ENCODE measurements around the gene SLC2A2.

Gene SLC2A2

GRCh38 chr3:171038342-171038741 lies 11.8 kb upstream of the SLC2A2 start:
- H2AFZ ChIP-seq (ENCODE audit: low read depth, low read length) = no peak overlapping the region
- no peak overlapping the region for H3K4me3 ChIP-seq (ENCODE audit: insufficient read depth in 1 of 2, low read depth in 1 of 2, low read length in 2 of 2)

DNA sequence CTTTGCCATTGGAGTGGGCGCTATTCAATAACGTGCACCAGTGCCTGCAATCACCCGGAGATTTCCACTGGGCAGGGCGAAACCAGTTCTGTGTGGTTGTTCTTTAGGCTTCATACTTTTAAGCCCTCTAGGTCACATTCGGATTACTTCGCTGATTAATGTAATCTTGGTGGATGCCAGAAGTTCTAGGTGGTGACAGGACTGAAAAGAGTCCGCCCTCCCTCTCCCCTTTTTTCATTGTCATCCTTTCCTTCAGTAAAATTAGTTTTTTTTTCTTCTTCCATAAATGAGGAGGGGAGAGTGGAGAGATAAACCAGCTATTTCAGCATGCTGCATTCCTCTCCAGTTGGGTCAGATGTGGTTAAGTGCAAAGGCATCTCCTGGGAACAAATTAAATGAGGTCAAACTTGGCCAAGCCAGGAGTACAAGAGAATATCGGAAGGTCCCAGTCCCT lies 2.3 kb upstream of the SLC2A2 start:
- Histone ChIP-seq H3K27ac (ENCODE audit: low read length, poor library complexity, severe bottlenecking) (peak overlapping the region; percentile 92), H3K27me3 (ENCODE audit: control insufficient read depth in 1 of 2, insufficient read depth in 1 of 2, low read length in 2 of 2) (no peaks in the 10 kb centered on the region), H2BK5ac (ENCODE audit: low read depth, low read length, poor library complexity, severe bottlenecking) (peak overlapping the region; percentile 39), H4K91ac (ENCODE audit: low read length) (no peak overlapping the region), H3K4ac (ENCODE audit: low read depth in 1 of 2, low read length in 2 of 2) (no peak overlapping the region), H2AFZ (ENCODE audit: low read depth, low read length) (peak overlapping the region; percentile 16), H4K8ac (ENCODE audit: low read length) (peak overlapping the region; percentile 46), H2AK5ac (ENCODE audit: low read length, severe bottlenecking) (peak overlapping the region; percentile 40), H3K4me1 (ENCODE audit: control insufficient read depth, insufficient read depth, low read depth, low read length) (peaks cover 12% of the 10 kb centered on the region), H2BK15ac (ENCODE audit: low read depth, poor library complexity, severe bottlenecking) (no peak overlapping the region), H3K9me3 (ENCODE audit: control insufficient read depth, low read length) (no peaks in the 10 kb centered on the region), H2BK120ac (ENCODE audit: low read depth, low read length) (no peak overlapping the region), H3K4me3 (ENCODE audit: insufficient read depth in 1 of 2, low read depth in 1 of 2, low read length in 2 of 2) (peak overlapping the region in 1 of 2 experiments; percentile 66), H3K9ac (ENCODE audit: low read length) (peak overlapping the region; percentile 83), H3K23ac (ENCODE audit: low read length in 2 of 2) (no peak overlapping the region), H3K36me3 (ENCODE audit: control insufficient read depth in 1 of 2, insufficient read depth in 2 of 2, low read depth in 1 of 2, low read length in 2 of 2) (no peaks in the 10 kb centered on the region), H3K4me2 (ENCODE audit: low read length, poor library complexity, severe bottlenecking) (no peak overlapping the region), H2BK12ac (ENCODE audit: low read length in 2 of 2) (no peak overlapping the region), H3K14ac (ENCODE audit: low read length in 2 of 2) (no peak overlapping the region), H3K79me1 (replicated peaks; ENCODE audit: low read length, poor library complexity, severe bottlenecking) (no peaks in the 10 kb centered on the region), H3K18ac (ENCODE audit: low read depth in 1 of 2, low read length in 2 of 2) (peak overlapping the region in 1 of 2 experiments; percentile 54)
- peak; percentile 71 for DNase-seq
- 39% methylated on average over 5 of the region's 8 CpGs for WGBS

More at GRCh38 chr3:171038342-171038741, 11.8 kb upstream of the SLC2A2 start:
- no peak overlapping the region for H2BK120ac ChIP-seq (ENCODE audit: low read depth, low read length)
- no peaks in the 10 kb centered on the region for H3K9me3 ChIP-seq (ENCODE audit: control insufficient read depth, low read length)
- H2BK12ac ChIP-seq (ENCODE audit: low read length in 2 of 2) = no peak overlapping the region
- WGBS = 60% methylated on average over 1 of the region's 1 CpG
- H3K14ac ChIP-seq (ENCODE audit: low read length in 2 of 2) = no peak overlapping the region
- no peak overlapping the region for H2AK5ac ChIP-seq (ENCODE audit: low read length, severe bottlenecking)
- no peak overlapping the region for H3K23ac ChIP-seq (ENCODE audit: low read length in 2 of 2)
- no peak for DNase-seq
- H3K79me1 ChIP-seq (replicated peaks; ENCODE audit: low read length, poor library complexity, severe bottlenecking) = no peaks in the 10 kb centered on the region
- H2BK5ac ChIP-seq (ENCODE audit: low read depth, low read length, poor library complexity, severe bottlenecking) = no peak overlapping the region
- no peaks in the 10 kb centered on the region for H3K36me3 ChIP-seq (ENCODE audit: control insufficient read depth in 1 of 2, insufficient read depth in 2 of 2, low read depth in 1 of 2, low read length in 2 of 2)
- H4K91ac ChIP-seq (ENCODE audit: low read length) = no peak overlapping the region
- no peak overlapping the region for H3K18ac ChIP-seq (ENCODE audit: low read depth in 1 of 2, low read length in 2 of 2)
- no peak overlapping the region for H3K4me2 ChIP-seq (ENCODE audit: low read length, poor library complexity, severe bottlenecking)
- H3K9ac ChIP-seq (ENCODE audit: low read length) = no peak overlapping the region
- peaks cover 1% of the 10 kb centered on the region for H3K4me1 ChIP-seq (ENCODE audit: control insufficient read depth, insufficient read depth, low read depth, low read length)
- no peak overlapping the region for H4K8ac ChIP-seq (ENCODE audit: low read length)
- H2BK15ac ChIP-seq (ENCODE audit: low read depth, poor library complexity, severe bottlenecking) = no peak overlapping the region
- H3K27me3 ChIP-seq (ENCODE audit: control insufficient read depth in 1 of 2, insufficient read depth in 1 of 2, low read length in 2 of 2) = no peaks in the 10 kb centered on the region
- no peak overlapping the region for H3K4ac ChIP-seq (ENCODE audit: low read depth in 1 of 2, low read length in 2 of 2)
- no peak overlapping the region for H3K27ac ChIP-seq (ENCODE audit: low read length, poor library complexity, severe bottlenecking)

DNA sequence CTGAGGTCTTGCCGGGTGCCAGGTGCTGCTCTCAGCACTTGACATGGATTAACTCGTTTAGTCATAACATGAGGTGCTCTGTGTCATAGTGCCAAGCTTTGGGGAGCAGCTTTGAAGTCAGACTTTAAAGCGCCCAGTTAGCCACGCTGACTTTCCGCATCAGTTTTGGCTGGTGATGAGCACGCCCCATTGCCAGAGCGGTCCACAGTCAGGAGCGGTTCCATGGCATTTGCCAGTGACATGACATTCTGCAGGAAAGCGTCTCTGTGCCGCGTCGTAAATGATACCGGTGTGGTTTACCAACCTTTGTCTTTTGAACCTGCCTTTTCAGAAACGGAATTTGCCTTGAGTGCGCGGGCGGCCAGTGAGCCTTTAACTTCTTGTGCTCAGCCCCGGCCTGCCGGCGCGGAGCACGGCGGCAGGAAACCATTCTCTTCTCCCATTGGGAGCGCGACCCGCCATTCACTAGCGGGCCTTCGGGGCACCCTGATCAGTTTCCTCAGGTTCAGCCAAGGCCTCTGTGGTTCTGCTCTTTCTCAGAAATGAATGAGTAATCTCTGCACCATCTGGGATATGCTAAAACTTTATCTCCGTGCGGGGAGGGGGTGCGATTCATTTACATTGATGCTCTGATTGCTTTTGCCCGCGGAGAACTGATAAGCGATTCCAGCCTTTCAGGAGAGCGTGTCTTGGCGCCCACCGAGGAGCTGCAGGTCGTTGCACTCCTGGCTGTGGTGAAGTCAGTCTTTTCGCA lies 1.7 kb upstream of the SLC2A2 start:
- H4K8ac ChIP-seq (ENCODE audit: low read length) = peak overlapping the region; percentile 46
- H3K14ac ChIP-seq (ENCODE audit: low read length in 2 of 2) = no peak overlapping the region
- H3K9ac ChIP-seq (ENCODE audit: low read length) = peak overlapping the region; percentile 83
- peak overlapping the region in 1 of 2 experiments; percentile 54 for H3K18ac ChIP-seq (ENCODE audit: low read depth in 1 of 2, low read length in 2 of 2)
- peak overlapping the region in 1 of 2 experiments; percentile 12 for H2BK12ac ChIP-seq (ENCODE audit: low read length in 2 of 2)
- H2AFZ ChIP-seq (ENCODE audit: low read depth, low read length) = peak overlapping the region; percentile 16
- no peak overlapping the region for H2BK120ac ChIP-seq (ENCODE audit: low read depth, low read length)
- H3K4me2 ChIP-seq (ENCODE audit: low read length, poor library complexity, severe bottlenecking) = no peak overlapping the region
- 13% methylated on average over 39 of the region's 39 CpGs for WGBS
- H3K9me3 ChIP-seq (ENCODE audit: control insufficient read depth, low read length) = no peaks in the 10 kb centered on the region
- peak overlapping the region in 1 of 2 experiments; percentile 66 for H3K4me3 ChIP-seq (ENCODE audit: insufficient read depth in 1 of 2, low read depth in 1 of 2, low read length in 2 of 2)
- no peak overlapping the region for H3K4ac ChIP-seq (ENCODE audit: low read depth in 1 of 2, low read length in 2 of 2)
- no peaks in the 10 kb centered on the region for H3K79me1 ChIP-seq (replicated peaks; ENCODE audit: low read length, poor library complexity, severe bottlenecking)
- peak; percentile 75 for DNase-seq
- no peak overlapping the region for H2BK15ac ChIP-seq (ENCODE audit: low read depth, poor library complexity, severe bottlenecking)
- H3K27me3 ChIP-seq (ENCODE audit: control insufficient read depth in 1 of 2, insufficient read depth in 1 of 2, low read length in 2 of 2) = no peaks in the 10 kb centered on the region
- H3K36me3 ChIP-seq (ENCODE audit: control insufficient read depth in 1 of 2, insufficient read depth in 2 of 2, low read depth in 1 of 2, low read length in 2 of 2) = no peaks in the 10 kb centered on the region
- peak overlapping the region; percentile 92 for H3K27ac ChIP-seq (ENCODE audit: low read length, poor library complexity, severe bottlenecking)
- H4K91ac ChIP-seq (ENCODE audit: low read length) = no peak overlapping the region
- H3K23ac ChIP-seq (ENCODE audit: low read length in 2 of 2) = no peak overlapping the region
- peak overlapping the region; percentile 40 for H2AK5ac ChIP-seq (ENCODE audit: low read length, severe bottlenecking)
- peak overlapping the region; percentile 73 for H2BK5ac ChIP-seq (ENCODE audit: low read depth, low read length, poor library complexity, severe bottlenecking)
- H3K4me1 ChIP-seq (ENCODE audit: control insufficient read depth, insufficient read depth, low read depth, low read length) = peaks cover 12% of the 10 kb centered on the region

GRCh38 chr3:171023566-171023965 lies 3.0 kb downstream of the SLC2A2 start:
- no peak overlapping the region for H4K8ac ChIP-seq (ENCODE audit: low read length)
- no peaks in the 10 kb centered on the region for H3K27me3 ChIP-seq (ENCODE audit: control insufficient read depth in 1 of 2, insufficient read depth in 1 of 2, low read length in 2 of 2)
- no peaks in the 10 kb centered on the region for H3K79me1 ChIP-seq (replicated peaks; ENCODE audit: low read length, poor library complexity, severe bottlenecking)
- H3K36me3 ChIP-seq (ENCODE audit: control insufficient read depth in 1 of 2, insufficient read depth in 2 of 2, low read depth in 1 of 2, low read length in 2 of 2) = no peaks in the 10 kb centered on the region
- H3K23ac ChIP-seq (ENCODE audit: low read length in 2 of 2) = no peak overlapping the region
- no peak overlapping the region for H3K4me3 ChIP-seq (ENCODE audit: insufficient read depth in 1 of 2, low read depth in 1 of 2, low read length in 2 of 2)
- H3K9me3 ChIP-seq (ENCODE audit: control insufficient read depth, low read length) = no peaks in the 10 kb centered on the region
- H3K27ac ChIP-seq (ENCODE audit: low read length, poor library complexity, severe bottlenecking) = no peak overlapping the region
- H3K14ac ChIP-seq (ENCODE audit: low read length in 2 of 2) = no peak overlapping the region
- H3K4ac ChIP-seq (ENCODE audit: low read depth in 1 of 2, low read length in 2 of 2) = no peak overlapping the region
- H3K18ac ChIP-seq (ENCODE audit: low read depth in 1 of 2, low read length in 2 of 2) = no peak overlapping the region
- H3K4me1 ChIP-seq (ENCODE audit: control insufficient read depth, insufficient read depth, low read depth, low read length) = peaks cover 9% of the 10 kb centered on the region
- H2BK5ac ChIP-seq (ENCODE audit: low read depth, low read length, poor library complexity, severe bottlenecking) = no peak overlapping the region
- no peak overlapping the region for H2AK5ac ChIP-seq (ENCODE audit: low read length, severe bottlenecking)
- no peak for DNase-seq
- no peak overlapping the region for H3K4me2 ChIP-seq (ENCODE audit: low read length, poor library complexity, severe bottlenecking)
- H4K91ac ChIP-seq (ENCODE audit: low read length) = no peak overlapping the region
- no peak overlapping the region for H2BK120ac ChIP-seq (ENCODE audit: low read depth, low read length)
- no peak overlapping the region for H2BK12ac ChIP-seq (ENCODE audit: low read length in 2 of 2)
- H2AFZ ChIP-seq (ENCODE audit: low read depth, low read length) = no peak overlapping the region
- no peak overlapping the region for H2BK15ac ChIP-seq (ENCODE audit: low read depth, poor library complexity, severe bottlenecking)
- H3K9ac ChIP-seq (ENCODE audit: low read length) = no peak overlapping the region

All from mesenchymal stem cell (in vitro differentiated cells and primary cell).